Left ventricle myocardium superior (tissue), 1 donor: ENCODE results near the gene ELOF1. TPM values are rescaled to one million over a fixed set of nuclear protein-coding genes. Genes with fewer than 3 reads are reported as not detected.
"Not testable (repeated sequence)": the region's sequence is repeated elsewhere in the genome, so short reads cannot be mapped to it uniquely, and the experiment has no call there.

ENCODE experiments used
- ATAC-seq: fragments of 200-7000 bp; cut with Tn5 transposase; one replicate; pipeline ENCODE4 v1.9.1; 2020; ENCODE audit warnings: mild to moderate bottlenecking, moderate library complexity
- DNase-seq: peaks from one replicate; pipeline ENCODE4 v3.0.0-alpha.2; 2020
- intact Hi-C: fragments of 100-400 bp; cut with micrococcal nuclease; formaldehyde crosslinking; loops from one replicate; pipeline ENCODE4 v1.11.0; 2022
- total RNA-seq: library from RNA; stranded (reverse); fragmentation: NEBNext Ultra II Directional; extraction: Animal tissue kit (Norgen Biotek cat#: 25700); gene quantifications from one replicate; pipeline ENCODE4 v1.2.1, GENCODE V29; 2021
- donor health status: DM: no; HTN: yes; CAD: no; lungs with severe emphysema.

Gene ELOF1
- total RNA-seq, 1 donor from 2014 or later: 36.0 TPM

DNA sequence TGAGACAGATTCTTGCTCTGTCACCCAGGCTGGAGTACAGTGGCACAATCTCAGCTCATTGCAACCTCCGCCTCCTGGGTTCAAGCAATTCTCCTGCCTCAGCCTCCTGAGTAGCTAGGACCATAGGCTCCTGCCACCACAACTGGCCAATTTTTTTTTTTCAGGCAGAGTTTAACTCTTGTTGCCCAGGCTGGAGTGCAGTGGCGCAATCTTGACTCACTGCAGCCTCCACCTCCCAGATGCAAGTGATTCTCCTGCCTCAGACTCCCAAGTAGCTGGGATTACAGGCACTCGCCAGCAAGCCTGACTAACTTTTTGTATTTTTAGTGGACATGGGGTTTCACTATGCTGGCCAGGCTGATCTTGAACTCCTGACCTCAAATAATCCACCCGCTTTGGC, 14.7 kb upstream of the ELOF1 start:
- DNase-seq, intact Hi-C loops, ATAC-seq: not testable (repeated sequence)

DNA sequence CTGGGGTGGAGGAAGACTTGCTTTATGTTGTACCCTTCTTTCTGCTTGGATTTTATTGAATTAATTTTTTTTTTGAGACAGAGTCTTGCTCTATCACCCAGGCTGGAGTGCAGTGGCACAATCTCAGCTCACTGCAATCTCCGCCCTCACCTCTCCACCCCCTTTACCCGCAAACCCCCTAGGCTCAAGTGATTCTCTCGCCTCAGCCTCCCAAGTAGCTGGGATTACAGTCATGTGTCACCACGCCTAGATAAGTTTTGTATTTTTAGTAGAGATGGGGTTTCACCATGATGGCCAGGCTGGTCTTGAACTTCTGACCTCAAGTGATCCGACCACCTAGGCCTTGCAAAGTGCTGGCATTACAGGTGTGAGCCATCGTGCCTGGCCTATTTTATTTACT, 14.3 kb upstream of the ELOF1 start:
- ATAC-seq, DNase-seq, intact Hi-C loops: not testable (repeated sequence)

DNA sequence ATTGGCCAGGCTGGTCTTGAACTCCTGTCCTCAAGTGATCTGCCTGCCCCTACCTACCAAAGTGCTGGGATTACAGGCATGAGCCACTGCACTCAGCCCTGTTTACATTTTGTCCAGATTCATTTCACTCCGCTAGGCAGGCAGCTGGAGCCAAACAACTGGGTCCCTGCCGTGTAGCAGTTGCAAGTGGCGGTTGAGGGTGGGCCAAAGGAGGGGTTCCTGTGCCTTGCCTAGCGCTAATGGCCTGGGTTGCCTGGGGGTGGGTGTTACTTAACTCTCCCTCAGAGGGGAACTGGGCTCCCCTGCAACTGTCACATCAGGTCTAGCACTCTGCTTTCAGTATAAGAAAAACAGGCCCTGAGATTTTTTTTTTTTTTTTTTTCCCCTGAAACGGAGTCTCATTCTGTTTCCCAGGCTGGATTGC, 11.0 kb upstream of the ELOF1 start:
- ATAC-seq (no peak), DNase-seq (no peak)
- intact Hi-C loops: no loop called here

DNA sequence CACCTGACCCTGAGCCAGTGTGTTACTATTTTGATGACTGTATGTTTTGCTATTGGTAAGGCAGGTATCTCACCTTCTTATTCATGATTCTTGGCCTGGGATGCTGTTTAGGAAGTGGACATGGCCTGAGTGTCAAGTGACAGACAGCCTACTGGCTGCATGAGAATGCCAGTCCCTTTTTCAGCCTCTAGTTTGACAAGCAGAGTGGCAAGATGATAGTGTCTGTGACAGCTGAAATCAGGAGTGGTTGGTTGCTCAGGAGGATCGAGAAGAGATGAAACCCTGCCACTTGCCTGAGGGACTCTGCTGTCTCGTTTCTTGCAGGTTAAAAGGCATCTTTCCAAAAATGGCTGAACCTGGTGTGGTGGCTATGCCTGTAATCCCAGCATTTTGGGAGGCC, 7.1 kb upstream of the ELOF1 start:
- intact Hi-C loops: no loop called here
- DNase-seq (no peak), ATAC-seq (no peak)

DNA sequence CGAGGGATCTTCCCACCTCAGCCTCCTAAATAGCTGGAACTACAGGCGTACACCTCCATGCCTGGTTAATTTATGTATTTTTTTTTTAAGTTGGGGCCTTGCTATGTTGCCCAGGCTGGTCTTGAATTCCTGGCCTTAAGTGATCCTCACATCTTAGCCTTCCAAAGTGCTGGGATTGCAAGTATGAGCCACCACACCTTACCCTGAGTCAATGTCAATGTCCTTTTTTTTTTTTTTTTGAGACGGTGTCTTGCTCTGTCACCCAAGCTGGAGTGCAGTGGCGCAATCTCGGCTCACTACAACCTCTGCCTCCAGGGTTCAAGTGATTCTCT, 6.6 kb upstream of the ELOF1 start:
- ATAC-seq, DNase-seq, intact Hi-C loops: not testable (repeated sequence)

DNA sequence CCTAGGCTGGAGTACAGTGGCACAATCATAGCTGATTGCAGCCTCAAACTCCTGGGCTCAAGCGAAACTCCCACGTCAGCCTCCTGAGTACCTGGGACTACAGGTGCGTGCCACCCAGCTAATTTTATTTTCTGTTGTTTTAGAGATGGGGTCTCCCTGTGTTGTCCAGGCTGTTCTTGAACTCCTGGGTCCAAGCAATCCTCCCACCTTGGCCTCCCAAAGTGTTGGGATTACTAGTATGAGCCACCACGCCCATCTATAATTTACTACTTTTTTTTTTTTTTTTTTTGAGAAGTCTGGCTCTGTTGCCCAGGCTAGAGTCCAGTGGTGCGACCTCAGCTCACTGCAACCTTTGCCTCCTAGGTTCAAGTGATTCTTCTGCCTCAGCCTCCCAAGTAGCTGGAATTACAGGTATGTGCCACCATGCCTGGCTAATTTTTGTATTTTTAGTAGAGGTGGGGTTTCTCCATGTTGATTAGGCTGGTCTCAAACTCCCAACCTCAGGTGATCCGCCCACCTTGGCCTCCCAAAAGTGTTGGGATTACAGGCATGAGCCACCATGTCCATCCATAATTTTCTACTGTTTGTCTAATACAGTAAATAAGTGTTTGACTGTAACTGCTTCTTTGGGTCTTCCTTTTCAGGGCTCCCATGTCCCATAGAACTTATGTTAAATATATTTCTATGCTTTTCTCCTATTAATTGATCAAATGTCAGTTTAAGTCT, 5.2 kb upstream of the ELOF1 start:
- DNase-seq, ATAC-seq, intact Hi-C loops: not testable (repeated sequence)

DNA sequence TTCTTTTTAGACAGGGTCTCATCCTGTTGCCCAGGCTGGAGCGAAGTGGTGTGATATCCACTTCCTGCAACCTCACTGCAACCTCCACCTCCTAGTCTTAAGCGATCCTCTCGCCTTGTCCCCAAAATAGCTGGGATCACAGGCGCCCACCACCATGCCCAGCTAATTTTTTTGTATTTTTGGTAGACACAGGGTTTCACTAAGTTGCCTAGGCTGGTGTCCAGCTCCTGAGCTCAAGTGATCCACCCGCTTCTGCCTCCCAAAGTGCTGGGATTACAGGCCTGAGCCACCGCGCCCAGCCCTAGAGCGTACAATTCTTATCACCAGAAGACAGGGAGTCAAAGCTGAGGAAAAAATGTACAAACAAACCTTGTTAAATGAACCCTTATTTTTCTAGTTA, 4.5 kb upstream of the ELOF1 start:
- DNase-seq (no peak), ATAC-seq (no peak)
- intact Hi-C loops: no loop called here

DNA sequence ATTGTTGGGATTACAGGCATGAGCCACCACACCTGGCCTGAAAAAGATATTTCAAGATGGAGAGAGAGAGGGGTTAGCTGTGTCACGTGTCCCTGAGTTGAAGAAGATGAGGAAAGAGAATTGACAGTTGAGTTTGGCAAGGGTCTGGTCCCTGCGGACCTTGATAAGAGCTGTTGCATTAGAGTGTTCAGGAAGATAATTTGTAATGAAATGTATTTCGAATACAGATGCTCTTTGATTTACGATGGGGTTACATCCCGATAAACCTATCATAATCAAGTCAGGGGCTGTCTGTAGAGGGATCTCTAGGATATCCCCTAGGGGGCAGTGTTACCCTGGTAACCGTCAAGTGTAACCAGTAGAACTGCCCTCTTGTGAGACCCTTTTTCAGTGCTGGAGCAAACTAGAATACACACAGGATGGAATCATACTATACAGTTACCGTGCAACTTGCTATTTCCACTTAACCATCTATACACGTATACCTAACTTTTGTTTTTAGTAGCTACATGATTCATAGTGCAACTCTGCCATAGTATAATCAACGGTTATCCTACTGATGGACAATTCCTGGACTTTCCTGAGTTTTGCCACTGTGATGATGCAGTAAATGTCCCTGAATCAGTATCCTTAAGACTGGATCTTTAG, 1.5 kb upstream of the ELOF1 start:
- ATAC-seq: peak; percentile 41
- no peak for DNase-seq
- intact Hi-C loops: no loop called here

DNA sequence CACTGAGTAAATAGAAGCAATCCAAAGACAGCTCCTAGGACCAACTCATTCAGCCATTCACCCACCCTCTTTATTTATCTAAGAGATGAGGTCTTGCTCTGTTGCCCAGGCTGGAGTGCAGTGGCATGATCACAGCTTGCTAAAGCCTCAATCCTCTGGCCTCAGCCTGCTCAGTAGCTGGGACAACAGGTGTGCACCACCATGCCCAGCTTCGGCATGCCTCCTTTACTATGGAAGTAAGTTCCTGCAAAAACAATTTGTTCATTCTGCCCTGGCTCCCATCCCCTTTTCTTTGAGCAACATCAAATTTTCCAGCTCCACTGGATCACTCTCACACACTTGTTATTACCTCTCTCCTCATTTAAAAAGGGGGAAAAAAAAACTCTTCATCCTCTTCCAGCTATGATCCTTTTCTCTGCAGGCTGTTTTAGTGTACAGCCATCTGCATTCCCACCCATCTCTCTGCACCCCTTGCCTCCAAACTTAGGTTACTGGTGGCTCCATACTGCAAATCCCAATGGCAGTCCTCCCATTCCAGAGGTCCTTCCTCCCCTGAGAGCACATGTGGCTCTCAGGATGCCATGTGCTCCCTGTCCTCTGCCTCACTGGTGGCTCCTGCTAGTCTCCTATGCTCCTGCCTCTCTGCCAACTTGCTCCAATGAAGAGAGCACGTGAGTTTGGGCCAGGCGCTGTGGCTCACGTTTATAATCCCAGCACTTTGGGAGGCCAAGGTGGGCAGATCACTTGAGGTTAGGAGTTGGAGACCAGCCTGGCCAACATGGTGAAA, 2.2 kb downstream of the ELOF1 start:
- intact Hi-C loops: no loop called here
- ATAC-seq (no peak), DNase-seq (no peak)

DNA sequence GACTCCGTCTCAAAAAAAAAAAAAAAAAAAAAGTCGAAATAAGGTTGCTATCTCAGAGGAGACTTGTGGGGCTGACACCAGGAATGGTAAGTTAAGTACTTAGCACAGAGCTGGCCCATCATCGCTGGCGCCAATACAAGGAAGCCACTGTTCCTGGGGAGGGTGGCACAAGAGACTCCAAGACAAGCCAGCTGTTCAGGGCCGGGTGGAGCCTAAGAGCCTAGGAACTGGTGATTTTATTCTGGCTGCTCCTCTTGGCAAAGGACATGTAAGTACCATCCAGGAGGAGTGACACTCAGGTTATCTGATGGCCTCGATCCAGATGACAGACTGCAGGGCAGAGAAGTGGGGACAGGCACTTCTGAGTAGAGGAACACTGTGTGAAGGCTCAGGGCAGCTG, 3.8 kb downstream of the ELOF1 start:
- intact Hi-C loops: no loop called here
- DNase-seq (no peak), ATAC-seq (peak; percentile 4)

DNA sequence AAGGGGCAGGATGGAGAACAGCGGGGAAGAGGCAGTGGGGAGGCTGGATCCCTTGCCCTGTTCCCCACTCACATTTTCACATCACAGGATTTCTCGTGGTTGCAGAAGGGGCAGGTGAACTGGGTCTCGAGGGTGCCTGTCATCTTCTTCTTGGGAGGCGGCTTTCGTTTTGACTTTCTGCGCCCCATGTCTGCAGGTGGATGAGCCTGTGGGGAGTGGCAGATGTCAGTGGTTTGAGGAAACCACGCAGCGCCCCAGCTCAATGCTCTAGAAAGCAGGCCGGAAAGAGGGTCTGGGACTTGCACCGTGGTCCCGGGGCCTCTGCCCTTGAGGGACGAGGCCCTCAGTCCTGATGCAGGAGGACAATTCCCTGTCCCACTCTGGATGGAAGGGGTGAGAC, 4.9 kb downstream of the ELOF1 start:
- DNase-seq (no peak), ATAC-seq (no peak)
- intact Hi-C loops: no loop called here

DNA sequence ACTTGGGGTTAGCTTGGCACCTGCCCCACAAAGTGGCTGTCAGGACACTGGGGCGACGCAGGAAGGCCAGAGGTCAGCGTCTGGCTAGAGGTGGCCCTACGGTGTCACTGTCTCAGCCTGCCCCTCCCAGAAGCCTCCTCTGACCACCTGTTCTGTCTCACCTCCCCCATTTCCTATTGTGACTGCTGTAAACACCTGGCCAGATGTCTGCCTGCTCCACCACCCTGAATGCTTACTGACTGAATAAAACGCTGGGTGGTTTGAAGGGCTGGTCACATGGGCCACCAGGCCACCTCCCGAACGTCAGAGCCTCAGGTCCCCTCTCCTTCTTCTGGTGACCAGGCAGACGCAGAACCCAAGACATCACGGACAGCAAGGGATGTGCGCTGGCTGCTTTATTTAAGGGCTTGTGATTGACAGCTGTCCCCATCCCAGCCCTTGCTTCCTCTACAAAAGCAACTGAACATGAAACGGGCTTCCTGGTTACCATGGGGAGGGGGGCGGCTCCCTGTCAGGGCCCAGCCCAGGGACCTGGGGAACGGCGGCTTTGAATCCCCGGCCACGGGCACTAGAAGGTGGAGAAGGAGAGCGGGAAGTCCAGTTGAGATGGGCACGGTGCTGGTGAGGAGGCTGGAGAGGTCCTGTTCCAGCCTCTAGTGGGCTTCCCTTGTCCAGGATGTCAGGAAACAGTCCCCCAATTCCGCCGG, 6.2 kb downstream of the ELOF1 start:
- intact Hi-C loops: no loop called here
- no peak for DNase-seq
- ATAC-seq: no peak

DNA sequence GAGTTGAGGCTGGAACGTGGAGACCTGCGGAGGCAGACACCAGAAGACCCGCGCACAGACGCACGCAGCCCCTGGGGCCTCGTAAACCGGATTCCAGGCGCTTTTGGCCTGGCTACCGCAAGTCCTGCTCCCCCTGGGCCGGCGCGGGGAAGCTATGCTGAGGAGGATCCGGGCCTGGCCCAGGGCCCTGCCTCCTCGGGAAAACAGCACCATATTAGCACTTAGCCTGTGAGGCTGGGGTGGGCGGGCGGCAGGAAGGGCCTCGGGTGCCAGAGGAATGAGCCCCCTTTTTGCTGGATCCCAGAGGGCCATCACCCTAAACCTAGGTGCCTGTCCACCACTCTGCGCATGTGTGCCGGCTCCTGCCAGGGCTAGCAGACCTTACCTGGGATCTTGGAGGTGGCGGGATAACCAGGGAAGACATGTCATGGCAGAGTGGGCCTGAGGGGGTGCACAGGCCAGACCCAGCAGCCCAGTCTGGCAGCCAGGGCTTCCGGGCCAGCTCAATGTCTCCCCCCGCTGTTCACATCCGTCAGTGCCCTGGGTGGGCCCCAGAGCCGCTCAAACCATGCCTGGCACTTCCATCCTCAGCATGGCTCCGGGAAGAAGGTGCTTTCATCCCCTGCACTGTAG, 7.3 kb downstream of the ELOF1 start:
- DNase-seq: no peak
- ATAC-seq: peak; percentile 39
- intact Hi-C loops: no loop called here

DNA sequence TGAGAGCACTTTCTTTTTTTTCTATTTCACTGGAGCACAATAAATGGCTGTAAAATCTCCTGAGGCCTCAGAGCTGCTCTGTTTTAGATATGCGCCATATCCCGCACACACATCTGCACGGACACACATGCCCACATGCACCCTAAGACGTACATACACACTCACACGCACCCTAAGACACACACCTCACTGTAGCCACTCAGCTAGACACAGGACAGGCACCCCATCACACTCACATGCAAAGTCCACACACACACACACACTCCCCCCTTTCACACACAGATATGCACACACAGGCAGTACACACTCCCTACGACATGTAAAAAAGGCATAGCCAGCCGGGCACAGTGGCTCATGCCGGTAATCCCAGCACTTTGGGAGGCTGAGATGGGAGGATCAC, 8.8 kb downstream of the ELOF1 start:
- ATAC-seq (no peak), DNase-seq (no peak)
- intact Hi-C loops: no loop called here

DNA sequence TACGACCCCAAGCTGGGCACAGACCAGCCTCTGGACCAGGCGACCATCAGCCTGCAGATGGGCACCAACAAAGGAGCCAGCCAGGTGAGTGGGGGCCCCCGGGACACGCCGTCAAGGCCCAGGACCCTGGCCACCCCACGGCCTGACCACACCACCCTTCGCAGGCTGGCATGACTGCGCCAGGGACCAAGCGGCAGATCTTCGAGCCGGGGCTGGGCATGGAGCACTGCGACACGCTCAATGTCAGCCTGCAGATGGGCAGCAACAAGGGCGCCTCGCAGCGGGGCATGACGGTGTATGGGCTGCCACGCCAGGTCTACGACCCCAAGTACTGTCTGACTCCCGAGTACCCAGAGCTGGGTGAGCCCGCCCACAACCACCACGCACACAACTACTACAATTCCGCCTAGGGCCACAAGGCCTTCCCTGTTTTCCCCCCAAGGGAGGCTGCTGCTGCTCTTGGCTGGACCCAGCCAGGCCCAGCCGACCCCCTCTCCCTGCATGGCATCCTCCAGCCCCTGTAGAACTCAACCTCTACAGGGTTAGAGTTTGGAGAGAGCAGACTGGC, 9.6 kb downstream of the ELOF1 start:
- no peak for ATAC-seq
- intact Hi-C loops: no loop called here
- DNase-seq: no peak

DNA sequence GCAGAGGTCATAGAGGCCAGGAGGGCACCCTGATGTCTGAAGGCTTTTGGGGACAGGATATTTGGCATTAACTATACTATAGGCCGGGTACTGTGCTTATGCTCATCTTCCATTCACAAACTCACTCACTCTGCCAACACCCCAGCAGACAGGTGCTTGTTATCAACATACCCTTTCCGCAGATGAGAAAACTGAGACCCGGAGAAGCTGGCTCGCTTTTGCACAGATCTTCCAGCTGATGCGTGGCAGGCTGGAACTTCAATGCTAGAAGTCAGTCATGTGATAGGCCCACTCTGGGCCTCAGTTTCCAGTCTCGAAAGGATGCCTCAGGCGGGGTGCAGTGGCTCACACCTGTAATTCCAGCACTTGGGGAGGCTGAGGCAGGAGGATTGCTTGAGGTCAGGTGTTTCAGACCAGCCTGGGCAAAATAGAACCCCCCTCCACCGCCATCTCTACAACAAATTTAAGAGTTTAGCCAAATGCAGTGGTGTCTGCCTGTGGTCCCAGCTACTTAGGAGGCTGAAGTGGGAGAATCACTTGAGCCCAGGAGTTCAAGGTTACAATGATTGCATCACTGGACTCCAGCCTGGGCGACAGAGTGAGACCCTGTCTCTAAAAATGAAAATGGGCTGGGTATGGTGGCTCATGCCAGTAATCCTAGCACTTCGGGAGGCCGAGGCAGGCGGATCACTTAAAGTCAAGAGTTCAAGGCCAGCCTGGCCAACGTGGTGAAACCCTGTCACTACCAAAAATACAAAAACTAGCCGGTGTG, 10.9 kb downstream of the ELOF1 start:
- intact Hi-C loops: no loop called here
- ATAC-seq: no peak

DNA sequence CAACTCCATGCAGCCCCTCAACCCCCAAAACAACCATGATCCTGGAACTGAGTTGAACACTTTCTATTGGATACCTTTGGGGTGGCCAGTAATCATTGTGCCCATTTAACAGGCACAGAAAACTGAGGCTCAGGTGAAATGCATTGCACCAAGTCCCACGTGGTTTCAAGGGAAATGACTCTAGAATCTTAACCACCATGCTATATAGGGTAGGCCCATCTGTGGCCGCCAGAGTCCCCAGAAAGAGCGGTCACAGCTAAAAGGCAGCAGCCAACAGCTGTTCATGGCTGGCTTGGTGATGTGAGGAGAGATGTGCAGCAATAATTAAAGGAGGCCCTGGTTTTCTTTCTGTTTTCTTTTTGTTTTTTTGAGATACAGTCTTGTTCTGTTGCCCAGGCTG, 17.8 kb downstream of the ELOF1 start:
- DNase-seq (no peak), ATAC-seq (no peak)
- intact Hi-C loops: no loop called here

More for the DNA sequence above, 10.9 kb downstream of the ELOF1 start:
- DNase-seq: no peak

DNA sequence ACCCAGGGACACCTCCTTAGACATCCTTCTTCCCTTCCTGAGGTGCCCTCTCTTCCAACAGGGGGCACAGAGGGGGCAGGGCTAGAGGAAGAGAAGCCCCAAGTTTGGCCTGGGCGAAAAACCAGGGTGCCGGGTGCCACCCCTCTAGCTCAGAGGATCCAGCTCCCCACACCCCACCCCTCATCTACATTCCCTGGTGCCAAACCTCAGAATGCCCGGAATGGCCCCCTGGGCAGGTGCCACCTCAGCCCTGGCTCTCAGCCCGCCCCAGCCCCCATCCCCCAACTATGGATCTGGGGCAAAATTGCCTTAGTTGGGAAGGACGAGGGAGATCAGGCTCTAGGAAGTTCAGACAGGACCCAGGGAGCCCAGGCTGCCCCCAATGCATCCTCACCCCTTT, 18.4 kb downstream of the ELOF1 start:
- DNase-seq: no peak
- ATAC-seq: no peak
- intact Hi-C loops: no loop called here
